Colonic mucosa (tissue), 4 donors: ENCODE measurements around the gene ATF7. TPM values are rescaled to one million over a fixed set of nuclear protein-coding genes. Genes with fewer than 3 reads are reported as not detected.

Source experiments
- DNase-seq: peaks from one replicate; pipeline ENCODE4 v3.0.0-alpha.2; 2020
- H3K27ac ChIP-seq: fragments of 200-600 bp; one replicate; pipeline ENCODE4 v1.8.0; 2021
- H3K27me3 ChIP-seq: fragments of 200-600 bp; one replicate; pipeline ENCODE4 v1.8.0; 2021
- H3K36me3 ChIP-seq: fragments of 200-600 bp; one replicate; pipeline ENCODE4 v1.8.0; 2021
- H3K4me1 ChIP-seq: fragments of 200-600 bp; one replicate; pipeline ENCODE4 v1.8.0; 2021; ENCODE audit warnings: mild to moderate bottlenecking
- H3K4me3 ChIP-seq: fragments of 200-600 bp; one replicate; pipeline ENCODE4 v1.8.0; 2021
- H3K9ac ChIP-seq, 2 donors: one replicate each; pipeline ENCODE4 v1.7.0; 2013; ENCODE audit warnings: control low read depth in 2 of 2, low read depth in 2 of 2, low read length in 2 of 2
- H3K9me3 ChIP-seq: fragments of 200-600 bp; one replicate; pipeline ENCODE4 v1.8.0; 2021
- intact Hi-C: fragments of 100-400 bp; cut with DNase I; formaldehyde crosslinking; loops from one replicate; pipeline ENCODE4 v1.14.1; 2022
- total RNA-seq, 2 donors: library from RNA; stranded (reverse); fragmentation: NEBNext Ultra II Directional in 1 of 2; extraction: Animal tissue kit (Norgen Biotek cat#: 25700) in 1 of 2; gene quantifications; one replicate each; pipeline ENCODE4 v1.2.1, GENCODE V29; 2021
- TF ChIP-seq, protein P1 (sequence below): fragments of 200-600 bp; IDR thresholded peaks from one replicate; pipeline ENCODE4 v1.8.0; 2022; ENCODE audit warnings: antibody characterized with exemption, mild to moderate bottlenecking
- donor health status: healthy.
- donor health status: DM: no; HTN: no; CAD: no.
- donor health status: DM: no; HTN: no; CAD: no.

ATF7 gene
- total RNA-seq, 2 donors from 2014 or later = 31.1 to 38.5 TPM

- no peak for DNase-seq
Measured at GRCh38 chr12:53492188-53492587, 134.0 kb downstream of the ATF7 start.

GRCh38 chr12:53489242-53489864 lies 136.8 kb downstream of the ATF7 start:
- Histone ChIP-seq H3K36me3 (peaks cover 6% of the 10 kb centered on the region), H3K9ac (no peak overlapping the region), H3K9me3 (no peaks in the 10 kb centered on the region), H3K27ac (no peak overlapping the region), H3K4me3 (no peak overlapping the region), H3K4me1 (peaks cover 5% of the 10 kb centered on the region), H3K27me3 (no peaks in the 10 kb centered on the region)
- no peak for DNase-seq
- TF ChIP-seq, protein P1, sequence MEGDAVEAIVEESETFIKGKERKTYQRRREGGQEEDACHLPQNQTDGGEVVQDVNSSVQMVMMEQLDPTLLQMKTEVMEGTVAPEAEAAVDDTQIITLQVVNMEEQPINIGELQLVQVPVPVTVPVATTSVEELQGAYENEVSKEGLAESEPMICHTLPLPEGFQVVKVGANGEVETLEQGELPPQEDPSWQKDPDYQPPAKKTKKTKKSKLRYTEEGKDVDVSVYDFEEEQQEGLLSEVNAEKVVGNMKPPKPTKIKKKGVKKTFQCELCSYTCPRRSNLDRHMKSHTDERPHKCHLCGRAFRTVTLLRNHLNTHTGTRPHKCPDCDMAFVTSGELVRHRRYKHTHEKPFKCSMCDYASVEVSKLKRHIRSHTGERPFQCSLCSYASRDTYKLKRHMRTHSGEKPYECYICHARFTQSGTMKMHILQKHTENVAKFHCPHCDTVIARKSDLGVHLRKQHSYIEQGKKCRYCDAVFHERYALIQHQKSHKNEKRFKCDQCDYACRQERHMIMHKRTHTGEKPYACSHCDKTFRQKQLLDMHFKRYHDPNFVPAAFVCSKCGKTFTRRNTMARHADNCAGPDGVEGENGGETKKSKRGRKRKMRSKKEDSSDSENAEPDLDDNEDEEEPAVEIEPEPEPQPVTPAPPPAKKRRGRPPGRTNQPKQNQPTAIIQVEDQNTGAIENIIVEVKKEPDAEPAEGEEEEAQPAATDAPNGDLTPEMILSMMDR = no peak
- intact Hi-C loops = no loop called here

More at GRCh38 chr12:53492188-53492587, 134.0 kb downstream of the ATF7 start:
- Histone ChIP-seq H3K9ac (no peak overlapping the region), H3K27ac (peak overlapping the region; percentile 79), H3K9me3 (no peaks in the 10 kb centered on the region), H3K4me1 (peaks cover 8% of the 10 kb centered on the region), H3K27me3 (no peaks in the 10 kb centered on the region), H3K36me3 (no peaks in the 10 kb centered on the region), H3K4me3 (peak overlapping the region; percentile 58)
- TF ChIP-seq, protein P1 = no peak
- intact Hi-C loops = no loop called here

GRCh38 chr12:53486736-53487487 lies 139.3 kb downstream of the ATF7 start:
- Histone ChIP-seq H3K9me3 (no peaks in the 10 kb centered on the region), H3K4me3 (no peak overlapping the region), H3K9ac (no peak overlapping the region), H3K36me3 (peaks cover 6% of the 10 kb centered on the region), H3K27me3 (no peaks in the 10 kb centered on the region), H3K27ac (no peak overlapping the region), H3K4me1 (no peaks in the 10 kb centered on the region)
- no peak for DNase-seq
- TF ChIP-seq, protein P1 = no peak
- intact Hi-C loops = no loop called here

GRCh38 chr12:53485955-53486735 lies 140.0 kb downstream of the ATF7 start:
- Histone ChIP-seq H3K9ac (no peak overlapping the region), H3K36me3 (peaks cover 14% of the 10 kb centered on the region), H3K27ac (no peak overlapping the region), H3K4me3 (no peak overlapping the region), H3K27me3 (no peaks in the 10 kb centered on the region), H3K4me1 (no peaks in the 10 kb centered on the region), H3K9me3 (no peaks in the 10 kb centered on the region)
- no peak for DNase-seq
- TF ChIP-seq, protein P1 = no peak
- intact Hi-C loops = no loop called here

GRCh38 chr12:53484686-53485575 lies 141.3 kb downstream of the ATF7 start:
- TF ChIP-seq, protein P1 = no peak
- H3K9me3 ChIP-seq = no peaks in the 10 kb centered on the region
- H3K36me3 ChIP-seq = peaks cover 21% of the 10 kb centered on the region
- intact Hi-C loops = no loop called here
- no peaks in the 10 kb centered on the region for H3K27me3 ChIP-seq
- H3K4me1 ChIP-seq = no peaks in the 10 kb centered on the region
- H3K27ac ChIP-seq = peak overlapping the region; percentile 53
- no peak overlapping the region for H3K4me3 ChIP-seq
- DNase-seq = no peak
- H3K9ac ChIP-seq = no peak overlapping the region
